WTC11 (cell line): ENCODE measurements around the gene TCEAL7.

Experiments used
- KAT7 ChIP-seq: sonication (generic); formaldehyde crosslinking; IDR thresholded peaks from 2 replicates; pipeline ENCODE4 v1.8.1; 2023; ENCODE audit warnings: missing genetic modification reagents, mild to moderate bottlenecking, borderline replicate concordance
- SMAD4 ChIP-seq: sonication (generic); formaldehyde crosslinking; IDR thresholded peaks from 2 replicates; pipeline ENCODE4 v1.8.0; 2022; ENCODE audit warnings: mild to moderate bottlenecking, missing genetic modification reagents
- TF ChIP-seq, protein P1 (sequence below): fragments of 200-600 bp; IDR thresholded peaks from 2 replicates; pipeline ENCODE4 v1.8.0; 2022; ENCODE audit warnings: antibody characterized with exemption

DNA sequence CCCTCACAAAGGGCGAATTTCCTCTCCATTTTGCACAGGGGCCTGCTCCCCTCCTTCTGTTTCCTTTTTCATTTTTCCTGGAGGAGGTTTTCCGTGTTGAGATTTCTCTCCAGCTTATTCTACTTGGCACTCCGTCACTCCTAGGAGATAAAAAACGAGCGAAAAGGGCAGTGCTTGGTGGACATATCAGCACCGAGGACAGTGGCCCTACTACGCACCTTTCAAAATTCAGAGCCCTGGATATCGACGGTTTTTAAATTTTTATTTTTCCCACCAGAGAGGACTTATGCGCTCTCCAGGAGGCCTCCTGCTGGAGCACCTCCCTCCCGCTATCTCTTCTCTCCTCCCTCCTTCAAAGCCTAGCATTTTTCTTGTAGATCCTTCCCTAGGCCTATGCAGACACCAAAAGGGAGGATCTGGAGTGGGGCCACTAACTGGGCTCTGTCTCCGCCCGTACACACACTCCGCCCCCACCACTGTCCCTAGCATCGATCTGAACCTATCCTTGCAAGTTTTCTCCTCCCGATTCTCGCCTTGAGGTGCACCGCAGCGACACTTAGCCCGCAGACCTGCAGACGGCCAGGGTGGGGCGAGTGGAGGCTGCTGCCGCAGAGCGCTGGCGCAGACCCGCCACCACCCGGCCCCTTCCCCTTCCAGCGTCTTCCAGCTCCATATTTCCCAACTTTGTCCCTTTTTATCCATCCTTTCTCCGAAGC, 17.8 kb downstream of the TCEAL7 start:
- TF ChIP-seq KAT7 (CRISPR knock-in tag) (no peak), SMAD4 (CRISPR knock-in tag) (no peak)
- TF ChIP-seq, protein P1, sequence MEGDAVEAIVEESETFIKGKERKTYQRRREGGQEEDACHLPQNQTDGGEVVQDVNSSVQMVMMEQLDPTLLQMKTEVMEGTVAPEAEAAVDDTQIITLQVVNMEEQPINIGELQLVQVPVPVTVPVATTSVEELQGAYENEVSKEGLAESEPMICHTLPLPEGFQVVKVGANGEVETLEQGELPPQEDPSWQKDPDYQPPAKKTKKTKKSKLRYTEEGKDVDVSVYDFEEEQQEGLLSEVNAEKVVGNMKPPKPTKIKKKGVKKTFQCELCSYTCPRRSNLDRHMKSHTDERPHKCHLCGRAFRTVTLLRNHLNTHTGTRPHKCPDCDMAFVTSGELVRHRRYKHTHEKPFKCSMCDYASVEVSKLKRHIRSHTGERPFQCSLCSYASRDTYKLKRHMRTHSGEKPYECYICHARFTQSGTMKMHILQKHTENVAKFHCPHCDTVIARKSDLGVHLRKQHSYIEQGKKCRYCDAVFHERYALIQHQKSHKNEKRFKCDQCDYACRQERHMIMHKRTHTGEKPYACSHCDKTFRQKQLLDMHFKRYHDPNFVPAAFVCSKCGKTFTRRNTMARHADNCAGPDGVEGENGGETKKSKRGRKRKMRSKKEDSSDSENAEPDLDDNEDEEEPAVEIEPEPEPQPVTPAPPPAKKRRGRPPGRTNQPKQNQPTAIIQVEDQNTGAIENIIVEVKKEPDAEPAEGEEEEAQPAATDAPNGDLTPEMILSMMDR: no peak
